Heart right ventricle (tissue), 16 donors: ENCODE measurements around the gene JAKMIP3. TPM values are rescaled to one million over a fixed set of nuclear protein-coding genes. Genes with fewer than 3 reads are reported as not detected.

Experiments
- ATAC-seq, 8 donors: fragments of 200-7000 bp; cut with Tn5 transposase; one replicate each; pipeline ENCODE4 v1.9.1; 2020; ENCODE audit warnings: mild to moderate bottlenecking in 8 of 8, moderate library complexity in 8 of 8, moderate number of reproducible peaks in 1 of 8
- DNase-seq, 2 donors: peaks; one replicate each; pipeline ENCODE4 v3.0.0-alpha.2; 2020
- H3K27ac ChIP-seq, 10 donors: fragments of 200-600 bp; sonication (generic) in 2 of 10; one replicate each; pipeline versions ENCODE4 v1.5.0 to v1.8.0; 2020 to 2022; ENCODE audit warnings: mild to moderate bottlenecking in 3 of 10
- H3K27me3 ChIP-seq, 7 donors: fragments of 200-600 bp; one replicate each; pipeline ENCODE4 v1.8.0; 2021 to 2022; ENCODE audit warnings: mild to moderate bottlenecking in 2 of 7
- H3K36me3 ChIP-seq, 9 donors: fragments of 200-600 bp; sonication (generic) in 1 of 9; one replicate each; pipeline versions ENCODE4 v1.5.0 to v1.8.0; 2020 to 2022; ENCODE audit warnings: mild to moderate bottlenecking in 2 of 9
- H3K4me1 ChIP-seq, 9 donors: fragments of 200-600 bp; sonication (generic) in 1 of 9; one replicate each; pipeline versions ENCODE4 v1.5.0 to v1.8.0; 2020 to 2022; ENCODE audit warnings: mild to moderate bottlenecking in 4 of 9
- H3K4me3 ChIP-seq, 10 donors: fragments of 200-600 bp; sonication (generic) in 2 of 10; one replicate each; pipeline versions ENCODE4 v1.5.0 to v1.8.0; 2020 to 2022; ENCODE audit warnings: mild to moderate bottlenecking in 7 of 10, moderate library complexity in 2 of 10
- H3K9me3 ChIP-seq, 11 donors: fragments of 200-600 bp in 10 of 11; sonication (generic) in 2 of 11; one replicate each; pipeline versions ENCODE4 v1.5.0 to v1.8.0; 2013 to 2022; ENCODE audit warnings: mild to moderate bottlenecking in 2 of 11, control low read depth in 1 of 11, moderate library complexity in 1 of 11
- CTCF ChIP-seq, 9 donors: fragments of 200-600 bp; sonication (generic) in 2 of 9; IDR thresholded peaks; one replicate each; pipeline versions ENCODE4 v1.5.0 to v1.8.0; 2021 to 2022; ENCODE audit warnings: antibody characterized with exemption in 9 of 9, mild to moderate bottlenecking in 5 of 9, moderate library complexity in 1 of 9
- WGBS, 2 donors: extraction: QIAGEN DNeasy Blood & Tissue Kit; methylation state at CpG; one replicate each; pipeline ENCODE4 v1.1.7; 2013; ENCODE audit warnings: inconsistent platforms in 1 of 2; 5-methylcytosine and 5-hydroxymethylcytosine counted together
- intact Hi-C, 10 donors: fragments of 100-400 bp; cut with DNase I; formaldehyde crosslinking; loops; one replicate each; pipeline versions ENCODE4 v1.11.1 to v1.14.2; 2022
- polyA plus RNA-seq, 2 donors: library from polyadenylated mRNA; stranded (reverse); fragments of 200-250 nt; gene quantifications; one replicate each; pipeline ENCODE4 v1.2.3, GENCODE V29; 2013
- total RNA-seq, 10 donors: library from RNA; stranded (reverse); fragmentation: NEBNext Ultra II Directional in 3 of 10; extraction: Animal tissue kit (Norgen Biotek cat#: 25700) in 3 of 10; gene quantifications; one replicate each; pipeline versions ENCODE4 v1.2.1 to v1.2.4, GENCODE V29; 2021 to 2023
- donor health status: Arrhythmogenic right ventricular cardiomyopathy.
- donor health status: ischemic (EF 13 %, LVEDD 7.1; RV severe dilation, severe dysfunction).
- donor health status: healthy with polysubstance abuse.
- donor health status: DM: no; HTN: yes; CAD: no.
- donor health status: DM: no; HTN: no; CAD: no.
- donor health status: ischemic (EF 25% LVEDD 6.9; RV normal size, moderate dysfunction).
- donor health status: ischemic (EF 25% LVEDD 5.7; RV mildly dilated, moderate dysfunction).
- donor health status: healthy.
- donor health status: DM: yes; HTN: yes; CAD: no.
- donor health status: Ischemic cardiomyopathy.
- donor health status: ischemic (EF 35%, LVEDD 5.7; RV mildly dilated, moderate dysfunction).
- donor health status: nonischemic (EF 11% LVEDD 7.7; RV severe dilation, severe dysfunction).
- donor health status: DM: yes; HTN: yes; CAD: no.
- donor health status: PGD.
- donor health status: ischemic (EF 29% LVEDD 5.4; RV normal size, mild dysfunction).
- donor health status: nonischemic (EF 23%, LVEDD 6.1; RV moderate dilation, normal function).

The JAKMIP3 gene
- total and polyA plus RNA-seq, 12 donors, result 0.04 to 2.7 (median 1.8) TPM

GRCh38 chr10:132094581-132095234 lies 29.0 kb downstream of the JAKMIP3 start:
- Histone ChIP-seq H3K9me3 (no peaks in the 10 kb centered on the region), H3K4me1 (peaks cover 0 to 11% (median 0%) of the 10 kb centered on the region in 9 donors), H3K36me3 (no peaks in the 10 kb centered on the region), H3K4me3 (no peak overlapping the region), H3K27ac (no peak overlapping the region), H3K27me3 (no peaks in the 10 kb centered on the region)
- intact Hi-C loops, result no loop called here
- no peak for DNase-seq
- no peak for ATAC-seq
- TF ChIP-seq CTCF (IDR thresholded peaks at IDR 0.05), result no peak
- WGBS, 2 donors, result 88 to 89% methylated on average over 9 of the region's 9 CpGs

- Histone ChIP-seq H3K9me3 (no peaks in the 10 kb centered on the region), H3K4me3 (no peak overlapping the region), H3K27ac (no peak overlapping the region), H3K27me3 (no peaks in the 10 kb centered on the region), H3K36me3 (no peaks in the 10 kb centered on the region), H3K4me1 (peaks cover 0 to 11% (median 0%) of the 10 kb centered on the region in 9 donors)
- no peak for TF ChIP-seq CTCF (IDR thresholded peaks at IDR 0.05)
- ATAC-seq (peak in 4 of 8 donors; percentile 16 to 53 (median 34)), DNase-seq (no peak)
- intact Hi-C loops, result no loop called here
- WGBS, 2 donors, result 87 to 88% methylated on average over 12 of the region's 12 CpGs
These were observed 29.8 kb downstream of the JAKMIP3 start for GRCh38 chr10:132095403-132096113.

- ATAC-seq (peak; percentile 52 to 96 (median 89)), DNase-seq (no peak)
- Histone ChIP-seq H3K4me1 (peaks cover 0 to 11% (median 0%) of the 10 kb centered on the region in 9 donors), H3K27me3 (no peaks in the 10 kb centered on the region), H3K9me3 (no peaks in the 10 kb centered on the region), H3K36me3 (no peaks in the 10 kb centered on the region), H3K4me3 (no peak overlapping the region), H3K27ac (no peak overlapping the region)
- no peak for TF ChIP-seq CTCF (IDR thresholded peaks at IDR 0.05)
- WGBS, 2 donors, result 23 to 33% methylated on average over 6 of the region's 6 CpGs
- intact Hi-C loops, result no loop called here
These were observed 30.5 kb downstream of the JAKMIP3 start for GRCh38 chr10:132096223-132096622.

- Histone ChIP-seq H3K4me1 (peaks cover 0 to 11% (median 0%) of the 10 kb centered on the region in 9 donors), H3K4me3 (no peak overlapping the region), H3K9me3 (no peaks in the 10 kb centered on the region), H3K36me3 (no peaks in the 10 kb centered on the region), H3K27me3 (no peaks in the 10 kb centered on the region), H3K27ac (no peak overlapping the region)
- DNase-seq (no peak), ATAC-seq (no peak)
- intact Hi-C loops, result no loop called here
- WGBS, 2 donors, result 92 to 93% methylated on average over 22 of the region's 22 CpGs
- no peak for TF ChIP-seq CTCF (IDR thresholded peaks at IDR 0.05)
These were observed 31.2 kb downstream of the JAKMIP3 start for GRCh38 chr10:132096863-132097478.
